ENCODE results near the gene ZNF543.

DNA sequence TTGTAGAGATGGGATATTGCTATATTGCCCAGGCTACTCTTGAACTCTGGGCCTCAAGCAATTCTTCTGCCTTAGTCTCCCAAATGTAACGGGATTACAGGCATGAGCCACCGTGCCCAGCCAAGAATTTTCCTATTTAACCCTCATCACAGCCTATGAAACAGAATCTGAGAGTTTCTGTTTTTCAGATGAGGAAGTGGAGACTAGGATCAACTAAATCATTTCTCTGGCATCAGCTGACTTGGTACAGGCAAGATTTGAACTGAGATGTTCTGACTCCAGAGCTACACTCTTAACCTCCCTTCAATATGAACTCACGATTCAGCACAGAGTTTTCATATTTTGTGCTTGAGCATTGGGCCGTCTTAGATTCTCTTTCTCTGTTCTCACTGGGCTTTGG is 31.9 kb upstream of the ZNF543 start:
- TF ChIP-seq, protein P1, sequence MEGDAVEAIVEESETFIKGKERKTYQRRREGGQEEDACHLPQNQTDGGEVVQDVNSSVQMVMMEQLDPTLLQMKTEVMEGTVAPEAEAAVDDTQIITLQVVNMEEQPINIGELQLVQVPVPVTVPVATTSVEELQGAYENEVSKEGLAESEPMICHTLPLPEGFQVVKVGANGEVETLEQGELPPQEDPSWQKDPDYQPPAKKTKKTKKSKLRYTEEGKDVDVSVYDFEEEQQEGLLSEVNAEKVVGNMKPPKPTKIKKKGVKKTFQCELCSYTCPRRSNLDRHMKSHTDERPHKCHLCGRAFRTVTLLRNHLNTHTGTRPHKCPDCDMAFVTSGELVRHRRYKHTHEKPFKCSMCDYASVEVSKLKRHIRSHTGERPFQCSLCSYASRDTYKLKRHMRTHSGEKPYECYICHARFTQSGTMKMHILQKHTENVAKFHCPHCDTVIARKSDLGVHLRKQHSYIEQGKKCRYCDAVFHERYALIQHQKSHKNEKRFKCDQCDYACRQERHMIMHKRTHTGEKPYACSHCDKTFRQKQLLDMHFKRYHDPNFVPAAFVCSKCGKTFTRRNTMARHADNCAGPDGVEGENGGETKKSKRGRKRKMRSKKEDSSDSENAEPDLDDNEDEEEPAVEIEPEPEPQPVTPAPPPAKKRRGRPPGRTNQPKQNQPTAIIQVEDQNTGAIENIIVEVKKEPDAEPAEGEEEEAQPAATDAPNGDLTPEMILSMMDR (conservative IDR thresholded peaks at IDR 0.05): no peak
- no peak for TF ChIP-seq EZH2 (IDR thresholded peaks at IDR 0.05; ENCODE audit: low read depth)

Data from PC-9 (cell line).